ENCODE measurements around the gene ITPRIPL1.
"Not testable (repeated sequence)": the region's sequence is repeated elsewhere in the genome, so short reads cannot be mapped to it uniquely, and the experiment has no call there.

ITPRIPL1 gene
- total RNA-seq: 37.3 to 141 (median 43.8) reads per million in 4 experiments

- DNase-seq: no peak
These were observed at the start of gene ITPRIPL1 for GRCh38 chr2:96325041-96325883. Gene ITPRIPL1, plus strand, starts transcription at chr2:96325317. Its CDS starts 523 bp downstream, at chr2:96325840.

DNA sequence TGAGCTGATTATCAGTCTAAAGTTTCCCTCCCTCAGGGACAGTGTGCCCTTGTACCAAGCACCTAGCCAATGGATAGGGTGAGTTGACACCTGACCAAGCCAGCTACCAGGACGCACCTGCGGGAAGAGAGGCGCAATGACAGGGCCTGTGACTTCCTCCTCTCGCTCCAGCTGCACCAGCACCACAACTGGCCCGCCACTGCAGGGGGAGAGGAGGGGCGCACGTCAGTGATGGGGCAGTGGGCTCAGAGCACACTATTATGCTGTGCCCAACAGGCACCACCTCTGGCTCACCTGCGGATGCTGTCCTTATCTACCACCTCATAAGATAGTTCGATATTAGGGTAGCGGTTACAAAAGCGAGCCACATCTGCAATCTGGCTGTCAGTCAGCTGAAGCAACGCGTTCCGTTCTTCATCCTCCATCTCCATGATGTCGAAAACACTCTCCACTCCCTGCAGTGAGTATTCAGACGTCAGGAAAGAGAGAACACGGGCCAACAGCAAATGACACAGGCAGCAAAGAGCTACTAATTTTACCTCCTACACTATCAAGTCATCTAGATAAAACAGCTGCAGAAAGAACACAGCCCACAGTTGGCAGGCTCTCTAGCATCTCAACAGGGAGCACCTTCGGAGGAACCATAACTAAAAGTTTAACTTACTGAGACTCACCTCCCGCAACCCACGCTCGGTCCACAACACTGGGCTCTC, 48.2 kb upstream of the ITPRIPL1 start:
- DNase-seq: no peak

- no peak for DNase-seq
These were observed 37.8 kb upstream of the ITPRIPL1 start for GRCh38 chr2:96287273-96287856.

DNA sequence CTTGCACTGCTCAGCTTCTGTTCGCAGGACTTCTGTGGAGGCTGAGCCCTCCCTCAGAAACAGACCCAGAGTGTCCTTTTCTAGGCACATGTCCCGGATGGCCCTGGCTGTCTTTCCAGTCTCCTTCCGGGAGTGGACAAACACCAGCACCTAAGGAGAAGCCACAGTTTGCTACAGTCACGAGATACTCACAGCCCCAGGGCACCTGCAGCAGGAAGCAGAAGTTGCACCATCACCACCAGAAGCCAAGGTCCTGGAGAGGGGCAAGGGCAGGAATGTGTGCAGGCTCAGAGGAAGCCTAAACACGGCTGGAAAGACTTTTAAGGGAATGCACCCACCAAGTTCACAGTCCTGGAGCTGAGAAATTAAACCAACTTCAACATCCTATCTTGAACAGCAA, 33.4 kb upstream of the ITPRIPL1 start:
- DNase-seq: no peak

DNA sequence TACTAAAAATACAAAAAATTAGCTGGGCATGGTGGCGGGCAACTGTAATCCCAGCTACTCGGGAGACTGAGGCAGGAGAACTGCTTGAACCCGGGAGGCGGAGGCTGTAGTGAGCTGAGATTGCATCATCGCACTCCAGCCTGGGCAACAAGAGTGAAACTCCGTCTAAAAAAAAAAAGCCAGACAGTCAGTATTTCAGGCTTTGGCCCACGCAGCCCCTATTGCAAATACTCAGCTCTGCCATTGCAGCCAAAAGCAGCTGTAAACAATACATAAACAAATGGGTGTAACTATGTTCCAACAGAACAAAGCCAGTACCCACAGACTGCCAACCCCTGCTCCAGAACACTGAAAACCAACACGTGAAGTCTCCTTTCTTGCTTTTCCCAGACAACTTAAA, 30.8 kb upstream of the ITPRIPL1 start:
- DNase-seq: not testable (repeated sequence)

- DNase-seq: no peak
These were observed 28.2 kb upstream of the ITPRIPL1 start for GRCh38 chr2:96296925-96297324.

DNA sequence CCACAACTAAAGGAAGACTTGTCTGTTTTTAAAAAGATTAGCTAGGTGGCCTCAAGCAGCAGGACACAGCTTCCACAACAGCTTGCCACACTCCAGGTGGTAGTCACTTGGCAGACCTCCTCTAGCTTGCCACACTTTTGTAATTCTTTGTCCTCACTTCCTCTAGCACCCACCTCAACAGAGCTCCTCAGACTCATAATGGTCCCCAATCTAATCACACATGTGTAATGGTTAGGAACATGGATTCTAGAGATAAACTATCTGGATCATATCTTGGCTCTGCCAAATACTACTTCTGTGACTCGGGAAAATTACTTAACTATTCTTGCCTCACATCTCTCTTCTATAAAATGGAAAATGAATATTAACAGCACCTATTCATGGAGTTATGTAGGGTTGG, 23.3 kb upstream of the ITPRIPL1 start:
- DNase-seq: no peak

DNA sequence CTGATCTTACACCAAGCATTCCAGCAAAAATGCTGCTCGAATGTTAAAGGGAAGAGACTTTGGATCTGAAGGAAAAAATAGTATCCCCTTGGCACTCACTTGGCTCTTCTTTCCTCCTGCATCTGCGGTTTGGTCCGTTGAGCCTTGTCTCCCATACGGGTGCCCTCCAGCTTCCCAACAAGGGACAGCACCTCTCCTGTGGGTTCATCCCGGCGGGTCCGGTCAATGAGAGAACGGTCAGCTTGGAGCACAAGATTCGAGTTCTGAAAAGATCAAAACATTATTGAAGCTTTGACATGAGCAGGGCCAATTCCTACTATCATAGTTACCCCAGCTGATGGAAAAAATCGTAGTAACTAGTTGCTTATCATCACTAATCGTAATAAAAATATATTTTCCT, 20.5 kb upstream of the ITPRIPL1 start:
- DNase-seq: no peak

- peak; percentile 87 for DNase-seq
These were observed 19.8 kb upstream of the ITPRIPL1 start, which contains the start of gene SNRNP200 for GRCh38 chr2:96305091-96305978. Gene SNRNP200, minus strand, starts transcription at chr2:96305546. Its CDS starts 109 bp downstream, at chr2:96305437.

DNA sequence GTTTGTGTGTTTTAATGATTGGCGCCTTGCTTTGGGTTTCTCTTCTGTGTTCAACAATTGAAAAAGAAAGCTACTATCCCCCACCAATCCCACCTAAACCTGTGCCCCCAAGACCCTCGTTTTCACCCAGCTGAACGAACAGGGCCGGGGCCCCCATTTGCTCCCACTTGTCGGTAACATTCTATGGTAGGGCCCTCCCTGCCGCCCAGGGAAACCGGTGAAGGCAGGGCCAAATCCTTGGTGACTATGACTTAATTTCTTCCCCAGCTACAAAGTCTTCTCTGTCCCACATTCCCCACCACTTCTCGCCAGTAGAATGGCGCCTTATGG, 19.2 kb upstream of the ITPRIPL1 start:
- no peak for DNase-seq

- no peak for DNase-seq
These were observed 18.7 kb upstream of the ITPRIPL1 start for GRCh38 chr2:96306370-96306769.

GRCh38 chr2:96308248-96308647, 16.9 kb upstream of the ITPRIPL1 start:
- DNase-seq: no peak

DNA sequence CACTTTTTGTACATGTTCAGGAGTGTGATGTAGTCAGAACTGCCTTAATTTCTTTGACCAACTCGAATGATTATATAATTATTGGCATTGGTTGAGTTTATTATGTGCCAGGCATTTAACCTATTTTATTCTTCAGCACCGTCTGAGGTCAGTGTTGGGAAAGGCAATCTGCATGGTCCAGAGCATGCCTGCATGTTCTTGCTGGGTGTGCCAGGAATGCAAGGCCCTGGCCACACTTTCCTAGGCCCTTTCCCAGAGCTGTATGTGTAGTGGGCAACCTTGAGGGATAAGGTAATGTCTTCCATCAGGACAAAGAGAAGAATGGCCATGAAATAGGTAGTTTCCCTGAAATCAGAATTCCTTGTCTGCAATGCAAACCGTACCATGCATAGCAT, 10.1 kb upstream of the ITPRIPL1 start:
- DNase-seq: no peak

DNA sequence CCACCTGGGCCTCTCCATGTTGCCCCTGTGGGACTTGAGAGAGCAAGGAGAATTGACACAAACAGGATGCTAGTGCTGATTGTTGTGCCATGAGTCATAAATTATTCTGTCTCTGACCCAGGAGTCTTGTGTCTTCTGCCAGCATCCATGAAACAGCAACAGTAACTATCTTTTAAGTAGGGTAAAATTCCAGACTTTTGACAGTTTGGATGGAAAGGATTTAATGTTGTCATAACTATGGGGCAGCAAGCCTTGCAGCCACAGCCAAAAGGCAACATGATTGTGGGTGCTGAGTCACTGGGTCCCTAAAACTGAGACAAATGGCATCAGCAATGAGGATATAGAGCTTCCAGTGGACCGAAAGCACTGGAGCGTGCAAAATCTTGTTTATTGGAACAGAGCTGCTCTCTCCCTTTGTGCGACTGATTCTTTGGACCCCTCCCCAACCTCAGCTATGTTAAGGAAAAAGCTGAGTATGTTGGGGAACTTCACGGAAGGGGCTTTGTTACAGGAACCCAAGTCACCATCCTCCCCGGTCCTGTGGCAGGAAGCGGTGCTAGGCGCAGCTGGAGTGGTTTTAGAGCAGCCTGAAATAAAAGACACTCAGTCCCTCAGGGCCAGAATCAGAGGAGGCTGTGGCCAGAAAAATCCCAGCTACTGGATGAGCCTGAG, 9.6 kb upstream of the ITPRIPL1 start:
- no peak for DNase-seq

DNA sequence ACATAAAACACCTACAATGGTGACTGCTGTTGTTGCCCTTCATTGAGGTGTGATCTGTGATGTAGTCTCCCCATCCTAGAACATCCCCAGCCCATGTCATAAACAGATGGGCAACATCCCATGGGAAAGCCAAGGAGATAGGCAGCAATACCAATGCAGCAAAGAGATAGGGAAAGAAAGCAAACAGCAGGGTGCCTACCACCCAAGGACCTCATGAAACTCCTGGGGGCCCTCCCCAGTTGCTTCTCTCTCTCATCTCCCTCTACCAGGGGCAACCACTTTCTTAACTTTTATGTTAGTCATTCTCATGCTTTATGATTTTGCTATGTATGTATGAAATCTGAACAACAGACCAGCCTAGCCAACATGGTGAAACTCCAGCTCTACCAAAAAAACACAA, 8.1 kb upstream of the ITPRIPL1 start:
- no peak for DNase-seq

- no peak for DNase-seq
These were observed 7.5 kb upstream of the ITPRIPL1 start for GRCh38 chr2:96317584-96317997.

GRCh38 chr2:96318723-96319122, 6.4 kb upstream of the ITPRIPL1 start:
- no peak for DNase-seq

GRCh38 chr2:96319396-96319795, 5.7 kb upstream of the ITPRIPL1 start:
- DNase-seq: no peak

DNA sequence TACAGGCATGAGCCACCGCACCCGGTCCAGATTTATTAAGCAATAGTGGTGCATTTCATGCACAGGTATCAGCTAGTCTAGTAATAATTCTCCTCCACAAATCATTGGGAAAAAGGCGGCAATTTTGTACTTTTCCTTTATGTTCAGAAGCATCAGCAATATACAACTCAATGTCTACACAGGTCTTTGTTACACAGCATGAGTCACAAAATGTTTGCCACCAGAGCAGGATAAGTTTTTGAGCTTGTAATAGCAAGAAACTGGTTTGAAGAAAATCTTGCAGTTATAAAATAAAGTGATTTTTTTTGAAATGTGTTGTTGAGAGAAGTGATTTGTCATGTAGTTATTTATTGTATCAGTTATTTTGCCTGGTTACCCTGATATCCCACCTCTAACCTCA, 4.8 kb upstream of the ITPRIPL1 start:
- DNase-seq: no peak

DNA sequence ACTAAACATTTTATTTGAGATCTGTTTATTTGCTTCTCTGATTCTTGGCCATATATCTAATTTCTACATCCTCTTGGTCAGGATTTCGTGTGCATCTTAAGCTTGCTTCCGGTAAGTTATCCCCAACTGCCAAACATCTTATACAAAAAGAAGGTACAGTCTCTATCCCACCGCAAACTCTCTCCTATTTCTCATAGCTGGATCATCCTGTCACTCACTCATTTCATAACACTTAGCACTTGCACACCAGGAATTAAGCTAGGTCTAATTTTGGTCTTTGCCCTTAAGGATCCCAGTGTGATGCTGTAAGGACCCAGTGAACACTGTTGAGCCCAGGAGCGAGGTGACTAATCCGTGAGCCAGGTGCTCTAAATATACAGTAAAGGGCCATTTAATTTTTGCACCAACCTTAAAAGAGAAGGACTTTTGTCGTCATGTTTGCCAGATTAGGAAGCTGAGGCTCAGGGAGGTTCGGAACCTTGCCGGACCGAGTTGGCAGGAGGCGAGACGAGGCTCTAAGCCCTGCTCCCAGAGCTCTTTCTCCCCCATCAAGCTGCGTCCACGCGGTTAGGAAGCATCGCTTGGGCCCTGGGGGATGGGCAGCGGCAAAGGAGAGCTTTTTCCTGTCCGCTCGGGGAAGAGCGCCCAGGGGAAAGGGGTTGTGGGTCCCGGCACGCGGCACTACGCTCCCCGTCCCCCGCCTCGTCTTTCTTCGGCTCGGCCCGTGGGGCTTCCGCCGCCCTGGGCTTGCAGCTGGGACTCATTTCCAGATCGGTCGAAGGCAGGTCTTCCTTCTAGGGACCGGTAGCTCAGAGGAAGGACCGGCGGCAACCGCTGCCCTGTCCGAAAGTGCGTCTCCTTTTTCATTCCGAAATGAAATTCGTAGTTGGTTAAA, 4.1 kb upstream of the ITPRIPL1 start:
- DNase-seq: no peak

DNA sequence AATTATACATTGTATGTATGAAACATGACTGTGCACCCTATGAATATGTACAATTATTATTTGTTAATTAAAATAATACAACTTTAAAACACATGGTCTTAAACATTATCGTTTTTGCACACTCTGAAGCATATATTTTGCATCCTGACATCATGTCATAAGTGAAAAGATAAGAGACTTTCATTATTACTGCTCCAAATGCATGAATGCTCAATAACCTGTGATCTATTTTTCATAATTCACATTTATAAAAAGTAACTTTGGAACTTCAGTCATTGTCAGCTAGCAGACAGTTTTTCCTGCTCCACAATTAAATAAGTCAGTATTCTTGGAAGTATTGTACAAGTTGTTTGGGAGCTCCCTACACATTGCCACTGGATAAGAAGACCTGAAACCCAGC, 1.3 kb upstream of the ITPRIPL1 start:
- DNase-seq: no peak

Data from effector CD8-positive, alpha-beta T cell (primary cell).